Right lobe of liver (tissue), 4 donors: ENCODE results near the gene PEPD.

ENCODE experiments used
- POLR2A ChIP-seq: fragments of 450-650 bp; IDR thresholded peaks from one replicate; pipeline ENCODE4 v1.6.1; 2017; ENCODE audit warnings: antibody characterized with exemption, mild to moderate bottlenecking
- TF ChIP-seq, protein P1 (sequence below), 4 donors: fragments of 200-600 bp in 3 of 4; fragments of 450-650 bp in 1 of 4; IDR thresholded peaks; one replicate each; pipeline versions ENCODE4 v1.5.1 to v1.8.0; 2016 to 2022; ENCODE audit warnings: antibody characterized with exemption in 4 of 4, mild to moderate bottlenecking in 2 of 4
- donor health status: DM: no; HTN: no; CAD: no.
- donor health status: DM: no; HTN: no; CAD: no.
- donor health status: DM: no; HTN: yes; CAD: no.

DNA sequence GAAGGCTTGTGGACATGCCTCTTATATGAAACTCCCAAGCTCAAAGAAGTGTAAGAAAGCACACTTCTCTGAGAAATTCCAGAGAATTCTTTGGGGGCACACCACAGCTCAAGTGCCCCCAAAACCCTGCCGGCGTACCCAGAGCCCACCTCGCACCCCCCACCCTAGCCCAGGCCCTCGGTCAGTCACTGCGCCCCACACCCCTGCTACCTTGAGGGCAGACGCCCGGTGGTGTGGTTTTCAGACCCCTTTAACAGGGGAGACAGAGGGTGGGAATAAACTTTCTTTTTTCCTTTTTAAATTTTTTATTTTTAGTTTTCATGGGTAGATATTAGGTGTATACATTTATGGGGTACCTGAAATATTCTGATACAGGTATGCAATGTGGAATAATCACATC lies 29.5 kb downstream of the PEPD start:
- TF ChIP-seq, protein P1, sequence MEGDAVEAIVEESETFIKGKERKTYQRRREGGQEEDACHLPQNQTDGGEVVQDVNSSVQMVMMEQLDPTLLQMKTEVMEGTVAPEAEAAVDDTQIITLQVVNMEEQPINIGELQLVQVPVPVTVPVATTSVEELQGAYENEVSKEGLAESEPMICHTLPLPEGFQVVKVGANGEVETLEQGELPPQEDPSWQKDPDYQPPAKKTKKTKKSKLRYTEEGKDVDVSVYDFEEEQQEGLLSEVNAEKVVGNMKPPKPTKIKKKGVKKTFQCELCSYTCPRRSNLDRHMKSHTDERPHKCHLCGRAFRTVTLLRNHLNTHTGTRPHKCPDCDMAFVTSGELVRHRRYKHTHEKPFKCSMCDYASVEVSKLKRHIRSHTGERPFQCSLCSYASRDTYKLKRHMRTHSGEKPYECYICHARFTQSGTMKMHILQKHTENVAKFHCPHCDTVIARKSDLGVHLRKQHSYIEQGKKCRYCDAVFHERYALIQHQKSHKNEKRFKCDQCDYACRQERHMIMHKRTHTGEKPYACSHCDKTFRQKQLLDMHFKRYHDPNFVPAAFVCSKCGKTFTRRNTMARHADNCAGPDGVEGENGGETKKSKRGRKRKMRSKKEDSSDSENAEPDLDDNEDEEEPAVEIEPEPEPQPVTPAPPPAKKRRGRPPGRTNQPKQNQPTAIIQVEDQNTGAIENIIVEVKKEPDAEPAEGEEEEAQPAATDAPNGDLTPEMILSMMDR (IDR thresholded peaks at IDR 0.05), result no peak
- TF ChIP-seq POLR2A, result no peak
